Fibroblast of skin of left quadriceps (primary cell): ENCODE data around the gene DNMT3A.
"Not testable (repeated sequence)": the region's sequence is repeated elsewhere in the genome, so short reads cannot be mapped to it uniquely, and the experiment has no call there.

Source experiments
- DNase-seq, 2 experiments: peaks; one replicate each; pipeline ENCODE4 v3.0.0-alpha.2; 2013; ENCODE audit warnings: low read depth in 2 of 2

The DNMT3A gene

DNA sequence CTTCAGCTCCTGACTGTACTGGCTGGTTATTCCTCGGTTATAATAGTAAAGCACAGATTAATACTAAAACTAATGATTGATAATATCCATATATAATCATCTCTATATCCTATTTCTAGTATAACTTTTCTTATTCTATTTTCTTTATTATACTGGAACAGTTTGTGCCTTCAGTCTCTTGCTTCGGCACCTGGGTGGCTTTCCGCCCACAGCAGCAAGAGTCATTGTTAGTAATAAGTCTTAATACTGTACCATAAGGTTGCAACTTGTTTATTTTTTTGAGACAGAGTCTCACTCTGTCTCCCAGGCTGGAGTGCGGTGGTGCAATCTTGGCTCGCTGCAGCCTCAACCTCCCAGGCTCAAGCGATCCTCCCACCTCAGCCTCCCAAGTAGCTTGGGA lies 130.8 kb downstream of the DNMT3A start:
- DNase-seq = not testable (repeated sequence)

DNA sequence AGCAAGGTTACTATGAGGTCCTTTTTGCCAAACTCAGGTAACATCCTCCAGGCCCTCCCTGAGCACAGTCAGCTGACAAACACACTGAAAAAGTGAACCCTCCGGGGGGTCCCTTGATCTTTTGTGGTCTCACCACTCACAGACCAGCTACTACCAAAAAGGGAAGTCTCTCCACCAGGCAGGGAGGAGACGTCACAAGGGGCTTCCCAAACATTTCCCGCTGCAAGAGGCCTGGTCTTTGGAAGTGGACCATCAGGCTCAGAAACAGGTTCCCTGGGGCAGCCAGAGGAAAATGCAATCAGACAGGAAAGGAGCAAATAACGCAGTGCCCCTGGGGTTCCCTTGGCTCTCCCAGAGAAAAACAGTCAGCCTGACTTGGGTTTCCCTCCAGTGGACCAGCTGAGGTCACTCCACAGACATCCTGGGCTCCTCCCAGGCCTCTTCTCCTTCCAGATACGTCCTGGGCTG lies 134.6 kb downstream of the DNMT3A start:
- no peak for DNase-seq

DNA sequence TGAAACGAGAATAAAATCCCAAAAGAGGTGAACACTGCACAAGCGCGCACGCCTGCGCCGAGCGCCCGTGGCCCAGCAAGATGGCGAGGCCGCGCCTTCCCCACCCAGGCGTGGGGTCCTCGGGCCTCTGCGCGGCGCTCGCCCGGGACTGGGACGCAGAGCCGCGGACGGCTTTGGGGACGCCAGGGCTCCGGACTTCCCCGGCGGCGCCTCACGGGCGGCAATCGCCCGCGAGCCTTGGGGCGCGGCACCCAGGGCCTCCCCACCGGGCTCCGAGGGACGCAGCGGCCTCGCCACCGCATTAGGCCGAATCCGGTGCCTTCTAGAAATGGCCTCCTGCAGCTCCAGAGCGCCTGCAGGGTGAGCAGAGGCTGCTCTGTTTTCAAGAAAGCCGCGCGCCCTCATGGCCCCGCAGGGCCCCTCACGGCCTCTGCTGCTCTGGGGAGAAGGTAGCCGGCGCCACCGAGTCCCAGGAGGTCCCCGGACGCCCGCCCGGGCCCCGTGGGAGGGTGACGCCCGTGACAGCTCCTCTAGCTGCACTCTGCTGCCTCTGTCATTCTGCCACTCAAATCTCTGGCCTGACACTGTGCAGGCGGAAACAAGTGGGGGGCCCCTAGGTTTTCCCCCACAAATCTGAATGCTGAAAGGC lies 137.4 kb downstream of the DNMT3A start:
- no peak for DNase-seq

DNA sequence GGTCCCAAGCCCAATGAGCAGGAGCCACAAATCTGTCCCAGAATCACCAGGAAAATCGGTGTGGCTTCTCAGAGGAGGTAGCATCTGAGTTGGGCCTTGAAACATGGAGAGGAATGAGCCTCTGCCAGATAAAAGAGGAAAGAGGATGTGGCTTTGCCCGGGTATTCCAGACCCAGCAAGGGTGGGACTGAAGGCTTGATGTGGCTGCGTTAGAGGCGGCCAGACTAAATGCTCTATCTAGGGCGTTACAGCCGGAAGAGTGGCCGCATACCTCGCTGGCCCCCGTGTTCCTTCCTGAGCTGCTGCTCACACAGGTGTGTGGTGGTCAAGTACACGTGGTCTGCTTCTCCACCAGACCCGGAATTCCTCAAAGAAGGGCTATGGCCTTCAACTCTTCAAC lies 139.4 kb downstream of the DNMT3A start:
- DNase-seq = no peak

DNA sequence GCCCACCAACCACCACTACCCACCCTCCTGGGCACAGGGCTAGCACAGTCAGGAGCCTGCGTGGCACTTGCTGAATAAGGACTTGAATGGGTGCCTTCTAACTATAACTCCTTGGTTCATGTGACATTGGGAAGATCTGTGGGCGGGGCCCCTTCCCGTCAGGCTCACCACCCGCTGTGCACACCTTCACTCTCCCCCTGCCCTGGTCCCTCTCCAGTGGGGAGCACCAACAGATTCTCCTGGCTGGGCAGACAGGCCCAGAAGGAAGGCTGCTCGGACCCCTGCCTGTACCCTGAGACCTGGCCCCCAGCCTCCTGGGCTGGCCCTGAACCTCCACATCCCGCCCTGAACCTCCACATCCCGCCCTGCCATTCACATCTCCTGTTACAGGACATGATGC lies 139.9 kb downstream of the DNMT3A start:
- DNase-seq = no peak

DNA sequence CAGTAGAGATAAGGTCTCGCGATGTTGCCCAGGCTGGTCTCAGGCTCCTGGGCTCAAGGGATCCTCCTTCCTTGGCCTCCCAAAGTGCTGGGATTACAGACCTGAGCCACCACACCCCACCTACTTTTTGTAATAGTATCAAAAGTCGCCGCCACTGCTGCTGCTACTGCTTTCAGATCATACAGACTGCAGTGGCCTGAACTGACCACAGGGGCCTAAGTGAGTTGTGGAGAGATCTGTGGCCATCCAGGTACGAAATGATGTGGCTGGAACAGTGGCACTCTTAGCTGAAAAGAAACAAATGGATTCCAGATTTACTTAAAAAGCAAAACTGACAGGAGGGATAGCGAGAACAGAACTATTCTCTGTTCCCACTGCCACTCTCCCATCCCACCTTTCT lies 140.5 kb downstream of the DNMT3A start:
- DNase-seq = no peak

DNA sequence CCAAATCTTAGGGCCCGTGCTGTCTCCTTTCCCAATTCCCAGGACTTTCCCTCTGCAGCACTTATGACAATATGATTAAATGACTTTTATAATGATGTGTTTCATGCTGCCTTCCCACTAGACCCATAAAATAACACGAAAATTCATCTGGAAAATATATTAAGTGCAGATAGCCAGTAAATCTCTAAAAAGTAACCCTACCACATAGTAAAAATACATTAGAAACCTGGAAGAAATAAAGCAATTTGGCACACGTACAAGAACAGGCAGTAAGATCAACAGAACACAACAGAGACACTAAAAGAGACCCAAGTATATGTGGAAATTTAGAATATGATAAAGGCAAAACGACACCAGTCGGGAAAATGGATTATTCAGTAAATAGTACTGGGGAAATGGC lies 143.1 kb downstream of the DNMT3A start:
- no peak for DNase-seq

DNA sequence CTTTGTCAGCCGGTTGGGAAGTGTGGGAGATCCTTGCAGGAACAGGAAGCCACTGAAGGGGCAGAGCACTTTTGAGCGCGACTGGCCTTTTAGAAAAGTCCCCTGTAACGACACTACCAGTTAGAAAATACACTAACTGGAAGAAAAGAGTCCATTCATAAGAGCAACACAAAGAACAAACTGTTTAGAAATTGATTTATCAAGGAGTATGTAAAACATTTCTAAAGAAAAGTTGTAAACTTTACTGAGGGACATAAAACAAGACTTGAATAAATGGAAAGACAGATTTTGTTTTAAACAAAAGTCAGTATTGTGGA lies 143.6 kb downstream of the DNMT3A start:
- no peak for DNase-seq

DNA sequence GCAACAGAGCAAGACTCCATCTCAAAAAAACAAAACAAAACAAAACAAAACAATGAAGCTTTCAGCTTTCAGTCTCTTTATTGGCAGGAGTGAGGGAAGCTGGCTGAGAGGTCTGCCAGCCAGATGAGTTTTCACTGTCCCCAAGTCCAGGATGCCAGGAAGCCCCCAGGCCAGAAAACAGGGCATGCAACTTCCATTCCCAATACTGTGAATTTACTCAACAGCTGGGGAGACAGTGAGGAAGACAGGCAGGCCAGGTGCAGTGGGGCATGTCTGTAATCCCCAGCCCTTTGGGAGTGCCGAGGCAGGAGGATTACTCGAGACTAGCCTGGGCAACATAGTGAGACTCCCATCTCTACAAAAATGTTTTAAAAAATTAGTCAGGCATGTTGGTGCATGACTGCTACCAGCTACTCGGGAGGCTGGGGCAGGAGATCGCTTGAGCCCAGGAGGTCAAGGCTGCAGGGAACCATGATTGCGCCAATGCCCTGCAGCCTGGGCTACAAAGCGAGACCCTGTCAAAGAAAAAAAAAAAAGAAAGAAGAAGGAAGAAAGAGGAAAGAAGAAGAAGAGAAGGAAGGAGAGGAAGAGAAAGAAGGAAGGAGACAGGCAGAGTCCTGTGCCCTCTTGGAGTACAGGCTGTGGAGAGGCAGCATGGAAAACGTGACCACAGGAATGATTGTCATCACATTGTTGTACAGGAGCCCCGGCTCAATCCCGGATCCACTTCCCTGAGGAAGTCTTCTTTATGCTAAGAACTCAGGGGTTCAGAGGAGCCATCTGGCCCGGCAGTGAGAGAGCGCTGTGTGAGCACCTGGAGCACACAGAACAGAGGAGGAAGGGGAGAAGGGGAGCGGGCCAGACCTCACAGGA lies 144.2 kb downstream of the DNMT3A start:
- DNase-seq = no peak

DNA sequence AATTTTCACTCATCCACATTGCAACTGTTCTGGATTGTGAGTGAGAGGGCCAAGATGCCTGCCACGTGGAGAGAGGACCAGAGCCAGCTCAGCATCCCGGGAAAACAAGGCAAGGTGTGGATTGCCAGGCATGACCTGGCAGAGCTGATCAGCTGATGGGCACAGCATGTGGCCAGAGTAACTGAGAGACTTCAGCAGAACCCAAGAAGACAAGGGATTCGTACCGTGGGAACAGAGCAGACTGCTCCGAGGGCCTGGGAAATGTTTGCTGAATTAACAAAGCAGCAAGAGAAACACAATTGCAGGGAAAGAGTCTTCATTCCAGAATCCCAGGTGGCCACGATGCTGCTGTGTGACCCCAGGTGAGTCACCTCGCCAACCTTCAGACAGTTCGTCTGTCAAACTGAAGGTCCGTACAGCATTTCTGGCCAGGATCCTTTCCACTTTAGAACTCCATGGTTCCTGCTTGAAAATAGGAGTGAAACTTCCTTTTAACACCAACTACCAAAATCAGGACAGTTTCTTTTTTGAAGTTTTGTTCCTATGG lies 147.1 kb downstream of the DNMT3A start:
- no peak for DNase-seq

DNA sequence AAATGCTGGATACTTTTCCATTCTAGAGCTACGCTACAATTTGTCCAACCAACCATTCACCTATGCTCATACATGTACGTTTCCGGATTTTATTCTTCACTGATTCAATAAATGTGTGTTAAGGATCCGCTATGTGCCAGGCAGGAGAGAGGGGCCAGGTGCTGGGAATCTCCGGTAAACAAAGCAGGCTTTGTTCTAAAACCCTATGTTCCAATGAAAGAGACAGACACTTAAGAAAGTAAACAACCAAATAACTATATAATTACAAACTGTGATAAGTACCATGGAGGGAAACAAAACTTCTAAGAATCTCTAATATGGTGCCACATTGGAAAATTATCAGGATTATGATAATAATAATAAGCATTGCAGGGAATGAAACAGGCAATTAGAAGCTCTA lies 151.2 kb downstream of the DNMT3A start:
- no peak for DNase-seq

DNA sequence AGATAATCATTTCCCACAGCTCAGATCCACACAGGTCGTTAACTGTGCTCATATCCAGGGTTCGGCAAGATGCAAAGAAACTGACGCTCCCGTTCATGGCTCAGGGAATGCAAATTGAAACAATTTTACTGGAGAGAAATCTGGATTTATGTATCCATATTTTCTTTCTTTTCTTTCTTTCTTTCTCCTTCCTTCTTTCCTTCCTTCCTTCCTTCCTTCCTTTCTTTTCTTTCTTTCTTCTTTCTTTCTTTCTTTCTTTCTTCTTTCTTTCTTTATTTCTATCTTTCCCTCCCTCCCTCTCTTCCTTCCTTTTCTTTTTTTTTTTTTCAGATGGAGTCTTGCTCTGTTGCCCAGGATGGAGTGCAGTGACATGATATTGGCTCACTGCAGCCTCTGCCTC lies 153.3 kb downstream of the DNMT3A start:
- DNase-seq = no peak

DNA sequence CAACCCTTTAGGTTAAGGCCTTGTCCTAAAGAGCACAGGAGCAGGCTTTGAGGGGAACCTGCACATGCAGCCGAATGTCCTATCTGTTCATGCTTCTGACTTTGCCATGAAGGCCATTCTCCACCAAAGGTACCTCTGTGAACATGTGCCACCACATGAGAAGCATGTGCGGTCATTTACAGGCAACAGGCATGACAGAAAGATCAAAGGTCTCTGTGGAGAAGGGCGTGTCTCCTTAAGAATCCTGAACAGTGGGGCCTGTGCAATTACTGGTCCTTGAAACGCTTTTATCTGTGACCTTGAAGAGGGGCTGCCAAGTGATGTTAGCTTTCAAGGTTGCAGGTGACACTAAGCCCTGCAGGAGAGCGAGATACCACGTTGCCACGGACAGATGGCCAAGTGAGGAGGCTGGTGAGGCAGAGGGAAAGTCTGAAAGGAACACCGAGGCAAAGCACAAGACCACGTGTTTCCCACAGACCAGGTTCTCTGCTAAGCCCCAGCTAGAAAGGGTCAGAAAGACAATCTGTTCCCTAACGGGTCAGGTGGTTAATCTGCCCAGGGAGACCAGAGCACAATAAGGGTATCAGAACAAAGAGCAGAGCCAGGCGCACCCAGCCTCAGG lies 153.9 kb downstream of the DNMT3A start:
- DNase-seq = no peak

DNA sequence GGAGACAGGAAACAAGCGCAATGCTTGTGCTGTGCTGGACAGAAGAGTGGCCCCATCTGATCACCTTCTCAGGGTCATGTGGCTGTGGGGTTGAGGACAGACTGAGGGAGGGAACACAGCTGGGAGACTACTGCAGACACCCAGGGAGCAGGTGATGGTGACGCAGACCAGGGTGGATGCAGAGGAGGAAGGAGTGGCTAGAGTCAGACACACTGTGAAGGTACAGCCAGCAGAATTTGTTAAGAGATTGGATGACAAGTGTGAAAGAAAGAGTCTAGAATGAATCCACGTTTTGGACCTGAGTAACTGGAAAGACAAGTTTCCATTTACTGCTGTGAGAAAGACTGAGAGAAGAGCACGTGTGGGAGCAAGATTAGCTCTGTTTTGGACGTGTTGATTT lies 157.5 kb downstream of the DNMT3A start:
- no peak for DNase-seq

DNA sequence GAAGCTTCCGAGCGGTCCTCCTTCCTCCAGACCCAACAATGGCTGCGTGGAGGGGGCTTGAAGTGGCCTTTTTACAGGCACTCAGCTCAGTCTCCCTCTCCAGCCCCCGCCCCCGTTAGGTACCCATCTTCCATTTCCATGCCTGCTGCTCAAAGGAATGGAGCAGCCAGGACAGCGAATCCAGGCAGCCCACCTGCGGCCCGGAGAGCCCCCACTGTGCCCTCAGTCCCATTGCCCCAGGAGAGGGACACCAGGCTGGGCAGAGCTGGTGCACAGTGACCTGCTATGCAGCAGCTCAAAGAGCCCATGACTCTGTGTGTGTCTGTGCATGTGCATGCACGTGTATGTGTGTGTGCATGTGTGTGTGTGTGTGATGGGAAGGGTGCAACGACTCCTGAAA lies 162.7 kb downstream of the DNMT3A start:
- DNase-seq = no peak
